GM18505 (cell line): ENCODE results near the gene TLL1.

Experiments
- ATAC-seq: cut with Tn5 transposase; IDR thresholded peaks from one replicate; pipeline ENCODE4 v1.9.1; 2021; ENCODE audit not compliant: unreplicated experiment
- POLR2A ChIP-seq: IDR thresholded peaks from 4 replicates; pipeline ENCODE4 v1.6.1; 2011; ENCODE audit warnings: borderline replicate concordance; ENCODE audit not compliant: insufficient read depth, insufficient read length; ENCODE audit errors: extremely low read depth

TLL1 gene

DNA sequence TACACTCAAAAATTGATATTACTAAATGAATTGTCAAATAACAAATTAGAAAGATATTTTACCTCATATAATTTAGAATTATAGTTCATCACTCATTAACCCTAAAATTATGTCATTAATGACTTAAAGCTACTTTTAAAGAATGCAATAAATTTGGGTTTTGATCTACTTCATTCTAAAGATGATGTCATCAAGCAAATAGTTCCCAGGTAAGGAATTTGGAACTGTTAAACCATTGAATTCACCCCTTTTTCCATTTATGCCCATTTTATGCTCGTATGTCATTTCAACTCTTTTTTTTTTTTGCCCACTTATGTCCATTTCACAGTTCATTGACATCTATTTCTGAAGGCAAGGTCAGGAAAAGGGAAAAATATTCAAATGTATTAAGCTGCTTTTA lies 135.5 kb downstream of the TLL1 start:
- no peak for TF ChIP-seq POLR2A
- no peak for ATAC-seq

DNA sequence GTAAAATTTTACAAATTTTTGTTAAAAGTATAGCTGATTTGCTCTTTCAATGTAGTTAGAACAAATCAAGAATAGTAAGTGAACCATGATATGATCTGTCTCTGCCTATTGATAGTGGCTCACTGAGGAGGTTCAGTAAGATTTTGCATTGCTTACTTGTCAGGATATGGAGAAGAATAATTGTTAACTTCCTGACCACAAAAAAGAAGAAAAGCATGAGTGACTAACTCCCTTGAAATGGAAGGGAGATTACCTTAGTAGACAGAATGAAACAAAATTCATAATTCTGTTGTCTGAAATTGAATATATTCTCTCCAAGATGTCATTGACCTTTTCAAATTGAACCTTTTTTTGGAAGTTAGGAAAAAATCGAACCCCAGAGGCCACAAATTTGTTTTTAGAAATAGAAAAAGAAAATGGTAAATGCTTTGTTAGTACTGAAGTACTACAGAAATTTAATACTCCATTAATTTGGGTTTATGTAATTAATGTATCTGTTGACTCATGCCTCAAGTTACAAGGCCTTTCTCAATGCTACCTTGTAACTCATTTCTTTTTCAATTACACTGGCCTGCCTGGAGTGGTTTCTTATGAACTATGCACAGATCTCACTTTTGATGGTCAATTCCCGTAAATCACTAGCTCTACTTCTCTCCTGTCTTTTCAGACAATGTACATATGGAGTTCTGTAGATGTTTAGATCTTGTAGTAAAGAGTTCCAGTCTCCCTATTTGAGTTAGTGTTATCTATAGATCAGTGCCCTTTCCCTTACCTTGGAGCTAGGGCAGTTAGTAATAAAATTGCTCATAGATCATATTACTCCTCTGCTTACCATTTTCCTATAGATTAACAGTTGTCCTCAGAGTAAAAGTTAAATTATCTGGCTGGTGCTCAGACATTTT lies 139.3 kb downstream of the TLL1 start:
- ATAC-seq: no peak
- no peak for TF ChIP-seq POLR2A

DNA sequence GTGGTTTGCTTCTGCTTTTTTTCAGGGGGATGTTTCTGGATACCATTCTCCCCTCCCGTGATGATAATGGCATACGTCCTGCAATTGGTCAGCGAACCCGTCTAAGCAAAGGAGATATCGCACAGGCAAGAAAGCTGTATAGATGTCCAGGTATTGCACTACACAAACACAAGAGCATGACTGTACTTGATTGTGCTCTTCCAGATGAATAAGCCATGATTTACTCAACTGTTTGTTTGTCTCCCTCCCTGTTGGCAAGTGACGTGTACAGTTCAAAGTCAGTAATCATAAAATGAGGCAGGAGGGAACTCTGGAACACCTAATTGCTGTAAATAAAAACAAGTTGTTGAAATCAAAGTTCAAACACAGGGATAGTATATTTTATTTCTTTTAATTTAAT lies 141.4 kb downstream of the TLL1 start:
- no peak for ATAC-seq
- no peak for TF ChIP-seq POLR2A

DNA sequence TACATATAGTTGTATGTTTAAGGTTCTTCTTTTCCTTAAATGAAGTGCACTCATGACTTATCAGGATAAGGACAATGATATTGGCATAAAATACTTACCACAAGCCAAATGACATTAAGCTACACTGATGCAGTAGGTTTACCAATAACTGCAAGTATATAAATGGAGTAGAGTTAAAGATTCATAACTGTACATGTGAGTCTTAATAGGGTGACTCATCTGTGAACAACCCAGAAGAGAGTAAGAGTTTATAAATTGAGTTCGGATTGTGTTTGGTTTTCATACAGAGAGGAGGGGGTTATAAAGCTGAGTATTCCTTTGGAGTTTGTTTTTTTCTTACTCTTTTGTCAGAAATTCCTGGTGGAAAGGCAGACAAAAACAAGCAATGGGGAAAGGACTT lies 144.8 kb downstream of the TLL1 start:
- TF ChIP-seq POLR2A: no peak
- ATAC-seq: no peak

DNA sequence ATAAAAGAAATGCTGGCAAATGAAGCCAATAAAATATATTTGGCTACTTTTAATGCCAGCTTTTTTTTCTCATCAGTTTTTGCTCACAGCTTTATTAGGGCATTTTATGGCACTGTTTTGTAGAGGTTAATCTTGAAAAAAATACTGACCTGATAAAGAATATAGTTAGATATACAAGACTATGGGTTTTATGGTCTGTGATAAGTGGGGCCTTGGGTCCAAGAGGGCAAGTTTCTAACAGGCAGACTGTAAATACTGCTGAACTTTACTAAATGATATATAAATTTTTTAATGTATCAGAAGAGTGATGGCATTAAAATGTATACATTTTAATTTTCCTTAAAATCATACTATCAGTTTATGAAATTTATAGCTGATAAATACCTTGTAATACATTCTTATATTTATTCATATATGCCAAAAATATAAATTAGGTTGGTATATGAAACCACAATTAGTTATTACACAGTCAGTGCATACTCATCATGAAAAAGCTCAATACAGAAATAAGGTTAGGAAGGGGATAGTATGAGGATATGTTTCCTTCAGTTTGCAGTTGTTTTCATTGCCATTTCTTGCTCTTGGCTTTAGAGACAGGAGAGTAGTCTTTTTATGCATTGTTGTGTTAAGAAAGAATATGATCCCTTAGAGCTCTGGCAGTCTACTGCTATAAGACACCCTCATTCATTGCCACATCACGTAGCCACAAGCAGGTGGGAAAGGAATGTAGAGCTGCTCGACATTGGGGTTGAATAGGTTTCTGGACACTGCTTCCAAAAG lies 146.6 kb downstream of the TLL1 start:
- ATAC-seq: no peak
- no peak for TF ChIP-seq POLR2A

DNA sequence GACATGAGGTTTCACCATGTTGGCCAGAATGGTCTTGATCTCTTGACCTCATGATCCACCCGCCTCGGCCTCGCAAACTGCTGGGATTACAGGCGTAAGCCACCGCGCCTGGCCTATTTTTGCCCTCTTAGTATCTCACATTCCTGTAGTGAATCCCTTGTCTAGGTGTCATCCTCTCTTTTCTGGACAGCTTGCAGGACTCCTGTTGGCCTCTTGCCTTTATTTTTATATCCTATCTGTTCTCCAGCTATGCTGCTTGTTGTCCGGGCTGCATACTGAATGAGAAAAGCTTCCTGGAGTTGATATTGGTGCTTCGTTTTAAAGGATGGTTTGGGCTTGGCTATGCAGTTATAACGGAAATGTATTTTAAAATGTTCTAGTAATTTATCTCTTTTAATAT lies 148.6 kb downstream of the TLL1 start:
- no peak for ATAC-seq
- no peak for TF ChIP-seq POLR2A

DNA sequence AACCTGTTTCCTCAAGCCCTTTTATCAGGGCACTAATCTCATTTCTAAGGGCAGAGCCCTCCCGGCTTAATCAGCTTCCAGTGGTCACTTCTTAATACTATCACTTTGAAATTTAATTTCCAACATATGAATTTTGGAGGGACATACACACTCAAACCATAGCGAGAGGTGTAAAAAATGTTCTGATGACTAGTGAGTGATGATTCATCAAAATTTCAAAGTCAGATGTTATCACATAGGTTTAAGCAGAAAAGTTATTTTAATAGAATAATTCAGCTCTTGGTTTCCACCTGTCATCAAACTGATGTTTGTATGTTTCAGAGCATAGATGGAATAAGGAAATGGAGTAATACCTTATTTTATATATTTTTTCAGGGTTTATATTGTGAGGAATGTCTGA lies 161.9 kb downstream of the TLL1 start:
- no peak for TF ChIP-seq POLR2A

DNA sequence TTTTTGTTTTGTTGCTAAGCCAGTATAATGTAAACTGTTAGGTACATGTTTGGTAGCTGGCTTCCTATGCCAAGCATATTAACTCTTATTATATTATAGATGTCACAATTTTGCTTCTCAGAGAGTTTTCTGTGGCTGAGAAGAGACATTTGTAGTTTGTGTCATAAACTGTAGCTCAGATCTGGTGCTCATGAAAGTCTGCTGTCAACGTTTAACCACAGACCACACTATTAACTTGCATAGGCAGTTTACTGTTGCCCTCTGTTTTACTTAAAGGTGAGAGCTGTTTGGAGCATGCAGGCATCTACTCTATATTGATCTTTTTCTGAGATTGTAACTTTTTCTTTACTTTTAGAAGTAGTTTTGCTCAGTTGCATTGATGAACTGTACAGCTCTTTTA lies 166.8 kb downstream of the TLL1 start:
- no peak for ATAC-seq
- TF ChIP-seq POLR2A: no peak

More for the DNA sequence above, 161.9 kb downstream of the TLL1 start:
- ATAC-seq: no peak

DNA sequence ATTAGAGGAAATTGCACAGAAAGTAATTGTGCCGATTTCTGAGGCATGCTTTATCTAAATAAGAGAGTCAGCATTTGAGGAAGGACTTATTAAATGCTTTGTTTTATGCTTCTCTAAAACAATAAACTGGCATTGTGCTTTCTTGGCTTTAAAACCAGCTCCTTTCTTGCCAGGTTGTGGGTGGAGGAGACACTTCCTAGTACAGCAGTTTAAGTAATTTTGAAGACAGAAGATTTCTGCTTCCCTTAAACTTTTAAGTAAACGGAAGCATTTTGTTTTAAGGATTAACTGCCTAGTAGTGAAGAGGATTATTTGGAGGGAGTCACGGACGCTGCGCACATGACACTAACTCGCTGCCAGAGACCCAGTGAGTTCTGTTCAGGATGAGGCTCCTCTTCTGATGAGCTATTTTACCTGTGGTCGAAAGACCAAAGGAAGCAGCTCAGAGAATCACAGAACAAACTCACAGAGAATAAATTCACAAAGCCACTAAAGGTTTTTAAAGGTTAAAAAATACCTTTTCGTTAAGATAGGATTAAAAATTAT lies 169.5 kb downstream of the TLL1 start:
- no peak for TF ChIP-seq POLR2A
- ATAC-seq: no peak

DNA sequence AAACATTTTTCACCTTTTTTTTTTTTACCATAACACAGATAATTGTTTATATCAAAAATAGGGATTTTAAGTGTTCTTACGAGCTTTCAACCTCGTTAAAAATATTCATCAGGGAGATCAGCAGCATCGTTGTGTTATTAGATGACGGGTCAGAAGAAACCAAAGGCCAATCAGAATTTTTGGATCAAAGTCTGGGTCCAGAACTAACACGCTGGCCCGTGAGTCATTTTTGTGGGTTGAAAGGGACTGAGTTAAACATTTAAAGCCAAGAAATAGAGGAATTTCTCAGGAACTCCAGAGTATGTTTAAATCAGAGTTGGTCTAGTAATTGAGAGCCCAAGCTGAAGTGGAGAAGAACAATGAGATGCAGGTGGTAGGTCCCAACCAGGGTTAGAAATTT lies 170.8 kb downstream of the TLL1 start:
- ATAC-seq: no peak
- no peak for TF ChIP-seq POLR2A

DNA sequence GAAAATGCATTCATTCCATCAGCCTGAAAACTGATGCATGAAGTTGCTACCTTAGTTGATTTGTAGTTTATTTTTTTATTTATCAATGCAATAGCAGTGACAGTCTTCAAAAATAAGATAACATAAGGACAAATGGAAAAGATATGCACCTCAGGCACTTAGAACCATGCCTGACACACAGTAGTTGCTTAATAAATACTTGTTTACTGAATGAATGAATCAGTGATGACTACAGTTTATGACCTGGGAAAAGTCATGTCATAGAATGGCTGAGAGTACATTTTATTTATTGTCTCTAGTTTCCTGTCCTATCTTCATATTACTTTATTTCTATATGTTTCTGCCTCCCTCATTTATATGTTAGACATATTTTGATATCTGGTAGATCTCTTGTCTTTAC lies 171.8 kb downstream of the TLL1 start:
- no peak for ATAC-seq
- TF ChIP-seq POLR2A: no peak

DNA sequence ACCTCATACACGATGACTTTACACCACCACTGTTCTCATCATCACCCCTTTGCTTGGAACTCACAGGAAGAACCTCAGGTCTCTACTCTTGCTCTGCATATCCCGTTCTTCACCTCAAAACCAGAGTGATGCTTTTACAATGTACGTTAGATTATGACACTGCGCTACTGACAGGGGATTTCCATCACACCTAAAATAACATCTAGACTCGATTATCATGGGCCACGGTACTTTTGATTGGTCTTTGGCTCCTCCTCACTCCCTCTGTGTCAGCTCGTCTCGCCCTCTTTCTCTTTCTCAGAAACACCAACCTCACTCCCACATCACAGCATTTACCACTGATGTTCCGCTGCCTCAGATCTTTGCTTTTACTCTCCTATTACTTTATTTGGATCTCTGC lies 172.4 kb downstream of the TLL1 start:
- no peak for TF ChIP-seq POLR2A
- ATAC-seq: peak; percentile 67

DNA sequence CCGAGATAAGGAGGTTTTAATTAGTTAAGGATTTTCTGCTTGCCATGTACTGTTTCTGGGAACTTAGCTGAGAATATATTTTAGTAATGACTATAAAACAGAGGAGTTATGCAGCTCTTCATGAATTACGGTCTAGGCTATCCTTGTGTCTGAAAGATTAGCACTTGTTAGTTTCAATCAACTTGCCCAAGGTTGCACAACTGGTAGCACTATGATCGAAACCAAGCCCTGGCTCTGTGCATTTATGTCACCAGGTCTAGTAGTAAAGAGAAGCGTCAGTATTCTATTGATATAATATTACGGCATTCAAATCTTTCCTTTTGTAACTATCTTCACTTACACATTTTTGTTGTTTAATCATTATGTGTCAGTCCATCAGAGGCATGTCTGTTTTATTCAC lies 176.0 kb downstream of the TLL1 start:
- no peak for ATAC-seq
- TF ChIP-seq POLR2A: no peak

DNA sequence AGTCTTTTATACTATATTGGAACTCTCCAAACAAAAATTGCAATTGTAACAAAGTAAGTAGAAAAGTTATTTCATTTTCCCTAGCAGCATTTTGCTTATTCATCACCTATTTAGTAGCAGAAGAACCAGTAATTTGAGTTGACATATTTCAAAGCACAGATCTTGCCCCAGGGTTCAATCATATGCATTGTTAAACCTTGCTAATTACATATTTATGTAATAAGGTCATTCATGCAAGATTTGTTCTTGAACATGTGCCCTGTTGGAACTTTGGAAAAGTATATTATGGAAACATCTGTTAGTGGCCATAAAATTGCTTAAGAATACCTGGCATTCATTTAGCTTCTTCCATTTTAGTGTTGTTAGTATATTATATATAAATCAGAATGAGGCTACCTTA lies 191.7 kb downstream of the TLL1 start:
- no peak for ATAC-seq
- no peak for TF ChIP-seq POLR2A
